Suprapubic skin (tissue), 3 donors: ENCODE data around the gene ACD.

Experiments used
- CTCF ChIP-seq, 2 donors: fragments of 200-600 bp in 1 of 2; fragments of 450-650 bp in 1 of 2; sonication (generic) in 1 of 2; IDR thresholded peaks; one replicate each; pipeline ENCODE4 v1.5.1; 2016 to 2019; ENCODE audit warnings: antibody characterized with exemption in 2 of 2, mild to moderate bottlenecking in 1 of 2, moderate library complexity in 1 of 2
- POLR2A ChIP-seq, 2 donors: fragments of 450-650 bp; IDR thresholded peaks; one replicate each; pipeline ENCODE4 v1.6.1; 2017; ENCODE audit warnings: antibody characterized with exemption in 2 of 2, mild to moderate bottlenecking in 2 of 2, moderate library complexity in 2 of 2

- TF ChIP-seq CTCF (IDR thresholded peaks at IDR 0.05) (no peak), POLR2A (IDR thresholded peaks at IDR 0.05) (no peak)
These were observed 5.5 kb upstream of the ACD start for GRCh38 chr16:67665598-67665997.
